Gastroesophageal sphincter (tissue), 3 donors: Measurements from ENCODE around the gene GIPC2.
"Not testable (repeated sequence)": the region's sequence is repeated elsewhere in the genome, so short reads cannot be mapped to it uniquely, and the experiment has no call there.

Experiments
- CTCF ChIP-seq, 4 experiments: fragments of 200-600 bp in 2 of 4; fragments of 450-650 bp in 2 of 4; sonication (generic) in 1 of 4; IDR thresholded peaks; one replicate each; pipeline ENCODE4 v1.5.1; 2017 to 2019; ENCODE audit warnings: antibody characterized with exemption in 4 of 4, mild to moderate bottlenecking in 2 of 4, moderate library complexity in 2 of 4
- EP300 ChIP-seq: sonication (generic); formaldehyde crosslinking; IDR thresholded peaks from one replicate; pipeline ENCODE4 v1.6.1; 2017; ENCODE audit warnings: antibody characterized with exemption, mild to moderate bottlenecking
- POLR2A ChIP-seq, 2 donors: fragments of 450-650 bp; IDR thresholded peaks; one replicate each; pipeline ENCODE4 v1.6.1; 2017; ENCODE audit warnings: antibody characterized with exemption in 2 of 2, mild to moderate bottlenecking in 2 of 2, moderate library complexity in 1 of 2
- POLR2AphosphoS5 ChIP-seq: sonication (generic); formaldehyde crosslinking; IDR thresholded peaks from one replicate; pipeline ENCODE4 v1.6.1; 2017; ENCODE audit warnings: antibody characterized with exemption

- not testable (repeated sequence) for TF ChIP-seq POLR2AphosphoS5; CTCF (IDR thresholded peaks at IDR 0.05); EP300; POLR2A (IDR thresholded peaks at IDR 0.05)
Observed at GRCh38 chr1:78109659-78110058, 63.9 kb downstream of the GIPC2 start.
